Spinal cord (tissue), 10 donors: Measurements from ENCODE around the gene MTRF1. TPM values are rescaled to one million over a fixed set of nuclear protein-coding genes. Genes with fewer than 3 reads are reported as not detected.

Experiments
- DNase-seq, 6 donors: peaks; one replicate each; pipeline versions ENCODE4 v3.0.0 to v3.0.0-alpha.2; 2013 to 2015; ENCODE audit warnings: low spot score in 6 of 6, low read depth in 4 of 6
- H3K27ac ChIP-seq: one replicate; pipeline ENCODE4 v1.5.1; 2013; ENCODE audit warnings: low read depth, low read length, control low read depth
- H3K27me3 ChIP-seq: one replicate; pipeline ENCODE4 v1.6.1; 2013; ENCODE audit warnings: low read length; ENCODE audit not compliant: control insufficient read depth, insufficient read depth
- H3K36me3 ChIP-seq: one replicate; pipeline ENCODE4 v1.6.1; 2013; ENCODE audit warnings: low read length; ENCODE audit not compliant: control insufficient read depth, insufficient read depth
- H3K4me1 ChIP-seq: one replicate; pipeline ENCODE4 v1.6.1; 2013; ENCODE audit warnings: low read length; ENCODE audit not compliant: control insufficient read depth, insufficient read depth
- H3K4me3 ChIP-seq: one replicate; pipeline ENCODE4 v1.5.1; 2013; ENCODE audit warnings: low read depth, low read length, control low read depth
- H3K9me3 ChIP-seq: one replicate; pipeline ENCODE4 v1.6.1; 2013; ENCODE audit warnings: low read length; ENCODE audit not compliant: control insufficient read depth, insufficient read depth
- WGBS: methylation state at CpG from one replicate; pipeline ENCODE4 v1.1.5; 2013; ENCODE audit warnings: missing lambda C conversion rate; ENCODE audit not compliant: insufficient coverage; 5-methylcytosine and 5-hydroxymethylcytosine counted together
- long read RNA-seq, 4 donors: transcript quantifications; one replicate each; lab custom pipeline, GENCODE V29; 2026
- polyA plus RNA-seq, 2 donors: library from polyadenylated mRNA; unstranded; fragments of 120-200 nt; gene quantifications; one replicate each; pipeline ENCODE4 v1.2.1, GENCODE V29; 2013; ENCODE audit not compliant: insufficient read length in 2 of 2
- total RNA-seq, 2 donors: library from RNA; depleted of rRNA in 1 of 2; stranded (reverse); fragments of 120-200 nt in 1 of 2; fragments of >200 nt in 1 of 2; gene quantifications; one replicate each; pipeline versions ENCODE4 v1.2.3 to v1.2.4, GENCODE V29; 2013 to 2014
- donor health status: healthy.

MTRF1 gene
- total RNA-seq (10 to 100 TPM; 12.2 to 17.1 TPM), polyA plus RNA-seq (10 to 100 TPM; 15.1 to 17.4 TPM)
- long read RNA-seq, donor 1, partial matches to known transcripts = 31 of 37 reads
- long read RNA-seq, donor 1, other reads (novel, unspliced or antisense) = 6 of 37 reads
- long read RNA-seq, donor 2, partial matches to known transcripts = 0 of 1 reads
- long read RNA-seq, donor 2, other reads (novel, unspliced or antisense) = 0 of 1 reads
- long read RNA-seq, donor 3 = 0 reads
- long read RNA-seq, donor 4 = 0 reads

GRCh38 chr13:41263261-41263971 is at the start of gene MTRF1:
Gene MTRF1 (minus strand): TSS chr13:41263576. CDS start chr13:41260907, 2,669 bp downstream.
- WGBS = 2% methylated on average over 19 of the region's 32 CpGs
- peak within 1 kb of the TSS; percentile 84 for H3K27ac ChIP-seq
- H3K27me3 ChIP-seq = no peaks in the 10 kb centered on the region
- peaks cover 3% of the 10 kb centered on the region for H3K4me1 ChIP-seq
- peaks cover 7% of the 10 kb centered on the region for H3K36me3 ChIP-seq
- H3K9me3 ChIP-seq = peaks cover 5% of the 10 kb centered on the region
- DNase-seq = peak; percentile 71 to 97 (median 90)
- H3K4me3 ChIP-seq = peak within 1 kb of the TSS; percentile 87

GRCh38 chr13:41313117-41313516 is 49.7 kb upstream of the MTRF1 start:
- H3K4me3 ChIP-seq = no peak overlapping the region
- no peaks in the 10 kb centered on the region for H3K9me3 ChIP-seq
- H3K27me3 ChIP-seq = no peaks in the 10 kb centered on the region
- 0% methylated on average over 1 of the region's 5 CpGs for WGBS
- DNase-seq = no peak
- H3K4me1 ChIP-seq = peaks cover 7% of the 10 kb centered on the region
- H3K36me3 ChIP-seq = peaks cover 2% of the 10 kb centered on the region
- no peak overlapping the region for H3K27ac ChIP-seq

GRCh38 chr13:41312176-41312500 is 48.8 kb upstream of the MTRF1 start:
- no peaks in the 10 kb centered on the region for H3K36me3 ChIP-seq
- peak overlapping the region; percentile 96 for H3K27ac ChIP-seq
- DNase-seq = peak in 3 of 6 donors; percentile 48 to 72 (median 70)
- H3K4me1 ChIP-seq = peaks cover 7% of the 10 kb centered on the region
- WGBS = 0% methylated on average over 8 of the region's 11 CpGs
- no peaks in the 10 kb centered on the region for H3K9me3 ChIP-seq
- H3K4me3 ChIP-seq = peak overlapping the region; percentile 93
- H3K27me3 ChIP-seq = no peaks in the 10 kb centered on the region

GRCh38 chr13:41311406-41312175 is 48.2 kb upstream of the MTRF1 start:
- peak overlapping the region; percentile 96 for H3K27ac ChIP-seq
- H3K4me3 ChIP-seq = peak overlapping the region; percentile 93
- under 1% methylated on average over 64 of the region's 73 CpGs for WGBS
- no peaks in the 10 kb centered on the region for H3K36me3 ChIP-seq
- no peaks in the 10 kb centered on the region for H3K27me3 ChIP-seq
- no peaks in the 10 kb centered on the region for H3K9me3 ChIP-seq
- H3K4me1 ChIP-seq = peaks cover 7% of the 10 kb centered on the region
- DNase-seq = peak in 5 of 6 donors; percentile 12 to 66 (median 46)

- under 1% methylated on average over 32 of the region's 32 CpGs for WGBS
- peak; percentile 88 to 98 (median 94) for DNase-seq
- peak within 1 kb of the TSS; percentile 96 for H3K27ac ChIP-seq
- H3K27me3 ChIP-seq = no peaks in the 10 kb centered on the region
- peaks cover 7% of the 10 kb centered on the region for H3K4me1 ChIP-seq
- peak within 1 kb of the TSS; percentile 93 for H3K4me3 ChIP-seq
- no peaks in the 10 kb centered on the region for H3K9me3 ChIP-seq
- no peaks in the 10 kb centered on the region for H3K36me3 ChIP-seq
Observed at GRCh38 chr13:41310963-41311405, 47.6 kb upstream of the MTRF1 start, which contains the start of gene NAA16. Gene NAA16 (plus strand): TSS chr13:41311267. CDS start chr13:41311529, 262 bp downstream.

GRCh38 chr13:41307884-41308640 is 44.7 kb upstream of the MTRF1 start:
- Histone ChIP-seq H3K9me3 (no peaks in the 10 kb centered on the region), H3K27ac (no peak overlapping the region), H3K27me3 (no peaks in the 10 kb centered on the region), H3K4me3 (no peak overlapping the region), H3K36me3 (no peaks in the 10 kb centered on the region), H3K4me1 (peaks cover under 1% of the 10 kb centered on the region)
- WGBS = 79% methylated on average over 10 of the region's 11 CpGs
- DNase-seq = no peak

GRCh38 chr13:41306271-41307145 is 43.1 kb upstream of the MTRF1 start:
- DNase-seq = peak in 1 of 6 donors; percentile 60
- H3K4me3 ChIP-seq = no peak overlapping the region
- WGBS = 88% methylated on average over 8 of the region's 15 CpGs

GRCh38 chr13:41304551-41304950 is 41.2 kb upstream of the MTRF1 start:
- no peaks in the 10 kb centered on the region for H3K4me1 ChIP-seq
- no peak overlapping the region for H3K4me3 ChIP-seq
- H3K36me3 ChIP-seq = no peaks in the 10 kb centered on the region
- no peaks in the 10 kb centered on the region for H3K27me3 ChIP-seq
- H3K9me3 ChIP-seq = no peaks in the 10 kb centered on the region
- no peak for DNase-seq
- H3K27ac ChIP-seq = no peak overlapping the region

More at GRCh38 chr13:41306271-41307145, 43.1 kb upstream of the MTRF1 start:
- Histone ChIP-seq H3K36me3 (no peaks in the 10 kb centered on the region), H3K27me3 (no peaks in the 10 kb centered on the region), H3K9me3 (no peaks in the 10 kb centered on the region), H3K27ac (no peak overlapping the region), H3K4me1 (no peaks in the 10 kb centered on the region)
